Stromal cell of bone marrow (primary cell): Measurements from ENCODE around the gene HOXA6.
A peak's percentile ranks its signal among the peaks of the same experiment; 100 is the strongest.

Experiments
- DNase-seq: peaks from one replicate; pipeline ENCODE4 v3.0.0-alpha.2; 2012; ENCODE audit warnings: low read depth

Gene HOXA6

GRCh38 chr7:27184337-27185012 lies 36.9 kb upstream of the HOXA6 start:
- DNase-seq: no peak

DNA sequence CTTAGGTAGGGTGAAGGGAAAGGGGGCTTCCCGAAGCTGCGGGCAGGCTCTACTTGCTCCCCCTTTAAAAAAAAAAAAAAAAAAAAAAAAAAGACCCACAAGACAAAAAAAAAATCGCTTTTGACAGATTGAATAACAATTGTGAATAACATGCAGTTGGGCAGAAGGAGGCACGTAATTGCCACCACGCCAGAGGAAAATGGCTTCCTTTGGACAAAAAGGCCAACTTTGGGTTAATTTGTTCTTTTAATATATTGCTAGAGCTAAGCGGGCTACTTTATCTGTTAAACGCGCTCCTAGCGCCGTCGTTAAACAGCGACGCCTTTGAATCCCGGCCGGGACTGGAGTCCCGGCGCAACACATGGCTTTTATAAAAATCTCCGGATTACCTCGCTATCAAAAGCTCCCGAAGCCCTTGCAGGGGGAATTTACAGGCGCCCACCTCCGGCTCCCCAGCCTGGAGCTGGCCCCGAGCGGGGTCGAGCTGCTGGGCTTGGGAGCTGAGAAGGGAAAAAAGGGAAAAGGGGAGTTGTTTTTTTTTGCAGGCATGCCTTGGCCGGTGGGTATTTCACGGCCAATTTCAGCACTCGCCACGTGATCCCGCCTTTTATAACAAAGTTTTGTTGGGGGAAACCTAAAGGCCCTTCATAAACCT lies 36.2 kb upstream of the HOXA6 start:
- no peak for DNase-seq

- DNase-seq: no peak
Measured at GRCh38 chr7:27182861-27183681, 35.5 kb upstream of the HOXA6 start.

GRCh38 chr7:27182285-27182841 lies 34.8 kb upstream of the HOXA6 start:
- no peak for DNase-seq

DNA sequence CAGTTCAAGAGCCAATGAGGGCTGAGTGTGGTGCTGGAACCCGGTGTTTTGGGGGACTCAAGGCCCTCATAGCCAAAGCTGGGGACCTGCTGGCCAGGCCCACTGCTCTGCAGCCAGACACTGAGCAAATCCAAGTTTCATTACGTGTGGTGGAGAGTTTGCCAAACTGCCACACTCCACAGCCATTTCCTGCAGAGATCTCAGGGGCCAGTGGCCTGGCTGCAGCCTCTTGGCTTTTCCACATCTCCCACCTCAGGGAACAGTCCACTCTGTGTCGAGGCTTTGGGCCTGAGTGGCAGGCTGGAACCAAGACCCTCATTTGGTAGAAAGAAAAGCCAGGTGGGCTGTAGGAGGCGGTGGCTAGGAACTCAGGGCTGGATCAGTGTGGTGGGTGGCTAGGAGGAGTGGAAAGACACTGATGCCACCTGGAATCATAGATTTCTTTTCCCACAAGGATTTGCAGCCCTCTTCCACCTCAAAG lies 34.3 kb upstream of the HOXA6 start:
- DNase-seq: no peak

- DNase-seq: no peak
Measured at GRCh38 chr7:27180431-27181420, 33.2 kb upstream of the HOXA6 start.

DNA sequence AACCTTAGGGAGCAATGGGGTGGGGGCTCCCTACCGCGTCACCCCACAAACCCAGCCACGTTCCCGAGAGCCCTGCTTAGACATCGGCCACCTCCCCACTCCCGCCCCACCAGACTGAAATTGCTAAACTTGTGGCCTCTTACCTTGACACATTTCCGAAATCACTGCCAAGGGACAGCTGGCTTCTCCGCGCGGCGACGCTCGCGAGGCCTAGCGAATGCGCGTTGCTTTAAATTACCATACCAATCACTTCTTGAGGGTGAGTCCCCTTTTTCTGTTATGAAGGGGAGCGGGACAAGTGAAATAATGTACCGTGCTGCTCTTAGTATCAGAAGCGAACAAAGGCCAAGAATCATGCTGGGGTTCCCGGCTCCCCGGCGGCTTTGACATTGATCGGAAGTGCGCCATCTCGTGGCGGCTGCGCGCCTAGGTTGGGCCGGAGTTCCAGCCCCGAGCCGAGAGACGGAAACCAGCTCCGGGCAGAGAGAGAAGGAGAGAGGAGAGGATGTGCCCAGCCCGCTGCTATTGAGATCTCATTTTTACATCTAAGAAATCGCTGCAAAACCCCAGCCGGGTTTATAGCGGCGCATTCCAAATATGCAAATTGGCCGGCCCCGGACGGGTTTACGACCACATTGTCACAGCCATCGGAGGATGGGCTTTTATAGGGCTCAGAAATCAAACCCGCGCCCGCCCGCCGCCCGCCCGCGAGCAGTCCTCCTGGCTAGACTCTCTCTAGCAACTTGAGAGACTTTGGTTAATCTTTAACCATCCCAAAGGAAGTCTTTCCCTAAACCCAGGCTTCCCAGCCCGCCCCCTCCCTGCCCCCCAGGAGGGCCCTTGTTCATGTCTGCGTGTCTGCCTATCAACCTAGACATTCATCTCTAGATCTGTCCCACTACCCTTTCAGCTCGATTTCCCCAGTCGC lies 32.2 kb upstream of the HOXA6 start:
- DNase-seq: peak; percentile 79

- DNase-seq: no peak
Measured at GRCh38 chr7:27179030-27179429, 31.5 kb upstream of the HOXA6 start.

- DNase-seq: no peak
Measured at GRCh38 chr7:27178366-27178765, 30.8 kb upstream of the HOXA6 start.

- DNase-seq: no peak
Measured at GRCh38 chr7:27177795-27178320, 30.3 kb upstream of the HOXA6 start.

- DNase-seq: no peak
Measured at GRCh38 chr7:27176962-27177794, 29.6 kb upstream of the HOXA6 start.

DNA sequence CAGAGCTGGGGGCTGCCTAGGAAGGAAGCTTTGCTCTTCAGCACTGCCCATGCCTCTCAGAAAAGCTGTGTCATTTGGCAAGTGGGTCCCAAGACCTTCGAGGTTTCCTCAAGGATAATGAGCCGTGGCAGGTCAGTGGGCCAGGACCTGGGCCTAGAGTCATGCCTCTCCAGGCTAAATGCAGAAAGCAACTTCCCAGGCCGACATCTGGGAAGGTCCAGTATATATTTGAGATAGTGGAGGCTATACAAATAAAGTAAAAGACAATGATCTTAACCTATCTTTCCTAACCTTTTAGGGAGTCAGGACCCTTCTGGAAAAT lies 28.9 kb upstream of the HOXA6 start:
- no peak for DNase-seq

GRCh38 chr7:27175626-27176523 lies 28.3 kb upstream of the HOXA6 start:
- no peak for DNase-seq

DNA sequence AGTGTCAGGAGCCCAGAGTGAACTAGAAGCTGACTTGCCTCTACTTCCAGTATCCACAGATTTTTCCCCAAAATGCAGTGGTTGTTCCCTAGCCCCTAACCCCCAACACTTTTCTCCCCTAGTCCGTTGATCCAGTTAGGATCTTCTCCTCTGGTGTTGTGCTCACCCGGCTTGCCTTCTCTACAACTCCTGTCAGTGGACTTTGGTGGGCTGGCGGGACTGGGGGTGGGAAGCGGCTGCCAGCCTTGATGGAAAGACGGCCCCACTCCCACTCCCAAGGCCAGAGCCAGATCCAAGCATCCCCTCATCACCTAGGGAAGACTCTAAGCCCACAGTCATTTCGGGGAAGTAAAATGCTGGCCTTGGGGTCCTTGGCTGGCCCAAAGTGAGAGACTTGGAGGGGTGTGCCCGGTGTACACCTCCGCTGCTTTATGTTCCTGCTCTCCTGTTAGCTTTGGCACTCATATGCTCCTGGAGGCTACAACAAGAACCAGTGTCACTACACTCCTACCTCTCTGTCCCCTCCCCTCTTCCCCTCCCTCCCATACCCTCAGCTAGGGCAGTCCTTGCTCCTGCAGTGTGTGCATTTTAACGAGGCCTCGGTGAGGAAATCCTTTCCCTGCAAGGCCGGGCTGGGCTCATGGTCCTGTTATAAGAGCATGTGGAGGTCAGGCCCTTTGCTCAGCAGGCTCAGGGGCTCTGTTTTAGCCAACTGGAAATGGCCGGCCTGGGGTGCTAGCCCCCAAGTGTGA lies 27.5 kb upstream of the HOXA6 start:
- DNase-seq: no peak

- DNase-seq: no peak
Measured at GRCh38 chr7:27173956-27174873, 26.6 kb upstream of the HOXA6 start, which contains the start of gene HOXA10. Gene HOXA10, minus strand, starts transcription at chr7:27174320. Its CDS starts 14 bp downstream, at chr7:27174306.

- no peak for DNase-seq
Measured at GRCh38 chr7:27173511-27173955, 26.0 kb upstream of the HOXA6 start.
